Measurements from ENCODE around the gene MAPK10.
A peak's percentile ranks its signal among the peaks of the same experiment; 100 is the strongest.

MAPK10 gene

DNA sequence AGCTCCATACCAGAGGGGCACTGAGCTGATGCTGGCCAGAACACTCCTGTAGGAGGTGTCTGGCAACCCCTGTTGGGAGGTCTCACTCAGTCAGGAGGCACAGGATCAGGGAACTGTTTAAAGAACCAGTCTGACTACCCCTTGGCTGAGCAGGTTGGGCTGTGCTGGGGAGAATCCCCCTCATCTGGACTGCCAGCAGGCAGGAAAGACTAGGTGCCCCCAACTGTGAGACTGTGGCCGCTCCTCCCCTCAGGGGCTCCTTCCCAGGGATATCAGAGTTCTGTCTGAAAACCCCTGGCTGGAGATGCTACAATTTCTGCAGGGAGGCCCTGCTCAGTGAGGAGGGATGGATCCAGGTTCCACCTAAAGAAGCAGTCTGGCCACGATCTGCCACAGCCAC lies 245.3 kb downstream of the MAPK10 start:
- no peak for DNase-seq (ENCODE audit: low read depth)
- no peak overlapping the region for H3K4me3 ChIP-seq (ENCODE audit: low read length)
- TF ChIP-seq, protein P1, sequence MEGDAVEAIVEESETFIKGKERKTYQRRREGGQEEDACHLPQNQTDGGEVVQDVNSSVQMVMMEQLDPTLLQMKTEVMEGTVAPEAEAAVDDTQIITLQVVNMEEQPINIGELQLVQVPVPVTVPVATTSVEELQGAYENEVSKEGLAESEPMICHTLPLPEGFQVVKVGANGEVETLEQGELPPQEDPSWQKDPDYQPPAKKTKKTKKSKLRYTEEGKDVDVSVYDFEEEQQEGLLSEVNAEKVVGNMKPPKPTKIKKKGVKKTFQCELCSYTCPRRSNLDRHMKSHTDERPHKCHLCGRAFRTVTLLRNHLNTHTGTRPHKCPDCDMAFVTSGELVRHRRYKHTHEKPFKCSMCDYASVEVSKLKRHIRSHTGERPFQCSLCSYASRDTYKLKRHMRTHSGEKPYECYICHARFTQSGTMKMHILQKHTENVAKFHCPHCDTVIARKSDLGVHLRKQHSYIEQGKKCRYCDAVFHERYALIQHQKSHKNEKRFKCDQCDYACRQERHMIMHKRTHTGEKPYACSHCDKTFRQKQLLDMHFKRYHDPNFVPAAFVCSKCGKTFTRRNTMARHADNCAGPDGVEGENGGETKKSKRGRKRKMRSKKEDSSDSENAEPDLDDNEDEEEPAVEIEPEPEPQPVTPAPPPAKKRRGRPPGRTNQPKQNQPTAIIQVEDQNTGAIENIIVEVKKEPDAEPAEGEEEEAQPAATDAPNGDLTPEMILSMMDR (IDR thresholded peaks at IDR 0.05; ENCODE audit: insufficient read depth, low read depth, low read length, missing control alignments) = no peak

DNA sequence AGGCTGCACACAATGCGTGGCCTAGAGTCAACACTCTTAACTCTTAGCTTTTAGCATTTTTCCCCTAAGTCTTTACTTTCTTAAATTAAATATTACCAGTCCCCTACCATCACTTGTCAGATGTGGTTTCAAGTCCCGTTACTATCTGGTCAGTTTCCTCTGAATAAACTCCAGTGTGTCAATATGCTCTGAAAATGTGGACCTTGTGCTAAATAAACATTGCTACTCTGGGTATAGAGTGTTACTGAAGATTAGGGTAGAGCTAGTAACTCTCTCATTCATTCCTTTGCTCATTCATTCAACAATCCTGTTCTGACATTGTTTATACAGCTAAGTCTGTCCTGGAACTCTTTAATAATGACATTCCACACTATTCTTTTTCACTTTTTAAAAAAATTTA lies 251.0 kb downstream of the MAPK10 start:
- TF ChIP-seq, protein P1 (IDR thresholded peaks at IDR 0.05; ENCODE audit: insufficient read depth, low read depth, low read length, missing control alignments) = no peak
- H3K4me3 ChIP-seq (ENCODE audit: low read length) = no peak overlapping the region
- no peak for DNase-seq (ENCODE audit: low read depth)

DNA sequence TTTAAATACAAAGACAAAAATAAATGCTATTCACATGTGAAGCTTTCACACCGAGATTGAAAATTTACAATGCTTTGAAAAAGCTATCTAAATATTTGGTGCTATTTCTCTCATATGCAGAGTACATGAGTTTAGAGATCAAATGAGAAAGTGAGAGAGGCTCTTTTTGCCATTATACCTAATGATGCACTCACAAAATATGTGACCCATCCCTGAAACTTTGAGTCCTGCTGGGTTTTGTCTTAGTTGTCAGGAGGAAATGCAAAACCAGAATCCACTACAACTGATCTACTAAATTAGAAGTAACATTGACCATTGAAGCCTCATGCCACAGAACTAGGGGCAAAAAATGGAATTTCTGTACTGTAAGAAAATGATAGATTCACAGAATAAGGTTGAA lies 251.7 kb downstream of the MAPK10 start:
- DNase-seq (ENCODE audit: low read depth) = peak; percentile 41
- TF ChIP-seq, protein P1 (IDR thresholded peaks at IDR 0.05; ENCODE audit: insufficient read depth, low read depth, low read length, missing control alignments) = no peak
- H3K4me3 ChIP-seq (ENCODE audit: low read length) = no peak overlapping the region

DNA sequence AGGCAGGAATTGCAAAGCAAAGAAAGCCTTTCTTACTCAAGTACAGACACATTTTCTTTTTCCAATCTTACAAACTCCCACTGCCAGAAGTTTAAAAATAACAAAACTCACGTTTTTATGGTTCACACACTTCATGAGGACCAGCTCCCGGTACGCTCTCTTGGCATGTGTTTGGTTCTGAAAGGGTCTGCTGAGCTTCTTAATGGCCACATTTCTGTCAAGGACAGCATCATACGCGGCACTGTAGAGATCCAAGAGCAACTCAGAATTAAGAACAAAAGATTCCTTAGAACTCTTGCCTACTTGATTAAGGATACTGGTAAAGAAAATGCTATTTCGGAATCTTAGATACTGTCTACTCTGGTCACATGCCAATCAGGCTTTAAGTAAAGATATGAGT lies 252.7 kb downstream of the MAPK10 start:
- no peak for DNase-seq (ENCODE audit: low read depth)
- TF ChIP-seq, protein P1 (IDR thresholded peaks at IDR 0.05; ENCODE audit: insufficient read depth, low read depth, low read length, missing control alignments) = no peak
- no peak overlapping the region for H3K4me3 ChIP-seq (ENCODE audit: low read length)

DNA sequence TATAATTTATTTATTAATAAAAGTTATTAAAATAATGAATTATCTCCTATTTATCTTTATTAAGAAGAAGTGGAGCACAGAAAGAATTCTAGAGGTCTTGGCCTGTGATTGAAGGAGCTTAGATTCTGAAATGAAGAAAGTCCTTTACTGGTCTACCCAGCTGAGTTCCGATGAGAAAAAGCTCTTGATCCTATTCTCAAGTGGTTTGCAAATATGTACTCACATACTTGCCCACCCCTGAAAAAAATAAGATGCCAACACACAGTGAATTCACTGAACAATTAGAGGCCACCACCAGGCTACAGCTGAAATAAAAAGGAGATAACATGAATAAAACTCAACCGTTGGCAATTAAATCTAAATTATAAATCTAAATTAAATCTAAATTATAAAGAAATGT lies 253.4 kb downstream of the MAPK10 start:
- TF ChIP-seq, protein P1 (IDR thresholded peaks at IDR 0.05; ENCODE audit: insufficient read depth, low read depth, low read length, missing control alignments) = no peak
- no peak for DNase-seq (ENCODE audit: low read depth)
- no peak overlapping the region for H3K4me3 ChIP-seq (ENCODE audit: low read length)

DNA sequence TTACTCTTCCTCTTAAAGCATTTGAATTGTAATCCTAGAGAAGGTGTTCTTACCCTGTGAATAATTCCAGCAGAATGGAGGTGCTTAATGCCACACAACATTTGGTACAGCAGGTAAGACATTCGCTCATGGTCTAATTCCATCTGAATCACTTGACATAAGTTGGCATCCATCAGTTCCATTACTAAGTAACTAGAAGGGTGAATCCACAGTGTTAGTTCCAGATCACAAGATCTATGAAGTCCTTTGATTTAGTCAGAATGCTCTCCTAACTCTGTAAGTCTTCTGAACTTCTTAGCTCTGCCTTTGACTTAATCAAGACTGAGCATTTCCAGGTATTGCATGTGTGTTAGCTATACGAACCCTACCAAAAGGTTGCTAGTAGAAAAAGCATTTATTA lies 258.0 kb downstream of the MAPK10 start:
- DNase-seq (ENCODE audit: low read depth) = no peak
- TF ChIP-seq, protein P1 (IDR thresholded peaks at IDR 0.05; ENCODE audit: insufficient read depth, low read depth, low read length, missing control alignments) = no peak
- H3K4me3 ChIP-seq (ENCODE audit: low read length) = no peak overlapping the region

DNA sequence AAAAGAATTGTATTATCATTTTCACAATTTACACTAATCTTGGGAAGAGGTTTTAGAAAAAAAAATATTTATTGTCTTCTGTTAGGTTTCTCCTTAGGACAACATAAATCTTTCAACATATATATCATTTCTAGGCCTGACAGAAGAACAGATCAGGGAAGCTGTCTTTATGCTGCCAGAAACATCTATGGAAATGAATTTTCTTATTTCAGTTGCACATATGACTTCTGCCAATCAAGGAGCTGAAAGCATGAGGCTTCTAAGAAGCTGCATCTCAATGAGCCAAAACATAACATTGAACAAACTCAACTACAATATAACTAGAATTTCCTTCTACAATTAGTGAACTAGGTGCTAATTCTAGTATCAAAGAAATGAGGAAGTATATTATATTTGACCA lies 258.4 kb downstream of the MAPK10 start:
- DNase-seq (ENCODE audit: low read depth) = no peak
- H3K4me3 ChIP-seq (ENCODE audit: low read length) = no peak overlapping the region

More for the DNA sequence above, 258.4 kb downstream of the MAPK10 start:
- TF ChIP-seq, protein P1 (IDR thresholded peaks at IDR 0.05; ENCODE audit: insufficient read depth, low read depth, low read length, missing control alignments) = no peak
